NCI-H460 (cell line): ENCODE data around the gene OR6F1. TPM values are rescaled to one million over a fixed set of nuclear protein-coding genes. Genes with fewer than 3 reads are reported as not detected.
A peak's percentile ranks its signal among the peaks of the same experiment; 100 is the strongest.
"Not testable (repeated sequence)": the region's sequence is repeated elsewhere in the genome, so short reads cannot be mapped to it uniquely, and the experiment has no call there.

Experiments used
- DNase-seq: peaks from one replicate; pipeline ENCODE4 v3.0.0-alpha.2; 2016; ENCODE audit warnings: low read depth; ENCODE audit errors: extremely low read depth
- polyA plus RNA-seq: library from polyadenylated mRNA; depleted of rRNA; stranded (reverse); fragments of >200 nt; gene quantifications from 2 replicates; pipeline ENCODE4 v1.2.3, GENCODE V29; 2014; cell fraction: nucleus; rRNA removed
- total RNA-seq: library from RNA; depleted of rRNA; stranded (reverse); fragments of >200 nt; shearing (Covaris generic); gene quantifications from 2 replicates; pipeline ENCODE4 v1.2.3, GENCODE V29; 2014; rRNA removed

Gene OR6F1
- total RNA-seq, result not detected in 2 replicates
- not detected in 2 replicates for polyA plus RNA-seq

DNA sequence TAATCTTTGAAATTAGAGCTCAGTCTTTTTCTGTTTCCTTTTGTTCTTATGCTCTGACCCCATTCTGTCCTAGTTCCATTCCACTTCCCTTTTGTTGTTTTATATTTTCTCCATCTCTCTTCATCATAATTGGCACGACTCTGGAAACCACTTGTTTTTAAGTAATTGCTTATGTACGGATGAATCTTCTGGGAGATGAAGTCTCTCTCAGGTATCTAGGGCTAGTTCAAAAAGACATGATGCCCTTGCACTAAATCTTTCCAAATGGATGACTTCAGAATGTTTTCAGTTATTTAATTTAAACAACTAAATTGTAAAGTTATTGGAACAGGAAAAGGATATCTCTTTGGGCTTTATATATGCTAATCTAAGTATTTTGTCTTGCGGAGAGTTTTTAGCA is at the start of gene OR6F1:
OR6F1 (minus strand) TSS at position 101 of the 400 bp plus-strand sequence. CDS start 3,891 bp downstream, outside the sequence.
- no peak for DNase-seq

DNA sequence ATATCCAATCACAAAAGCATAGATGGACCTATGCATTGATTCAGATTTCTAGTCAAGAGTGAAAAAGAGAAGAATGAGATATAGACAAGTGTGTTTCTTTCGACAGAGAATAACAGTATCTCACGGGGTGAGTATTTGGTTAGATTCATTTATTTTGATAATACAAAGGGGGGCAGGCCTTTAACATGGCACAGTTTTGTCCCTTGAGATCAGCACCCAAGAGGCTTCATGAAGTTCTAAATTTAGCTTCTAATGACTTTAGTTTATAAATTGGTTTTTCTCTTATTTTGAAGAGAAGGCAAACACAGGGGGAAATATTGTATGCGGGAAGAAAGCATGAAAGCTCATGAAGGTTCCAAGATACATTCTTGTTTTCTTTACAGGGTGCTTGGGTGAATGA is 44.0 kb upstream of the OR6F1 start, which contains the start of gene OR1C1:
OR1C1 (minus strand) TSS at position 101 of the 400 bp plus-strand sequence. CDS start 2,150 bp downstream, outside the sequence.
- DNase-seq, result no peak

DNA sequence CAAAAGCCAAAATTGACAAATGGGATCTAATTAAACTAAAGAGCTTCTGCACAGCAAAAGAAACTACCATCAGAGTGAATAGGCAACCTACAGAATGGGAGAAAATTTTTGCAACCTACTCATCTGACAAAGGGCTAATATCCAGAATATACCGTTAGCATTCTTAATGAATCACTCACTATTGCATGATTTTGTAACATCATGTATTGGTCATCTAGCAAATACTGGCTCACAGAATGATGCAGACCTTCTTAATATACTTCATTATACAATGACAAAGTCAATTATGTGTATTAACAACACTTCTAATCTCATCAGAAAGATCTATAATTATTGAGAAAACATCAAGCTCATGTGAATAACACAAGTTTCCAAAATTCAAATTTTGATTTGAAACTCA is 37.9 kb upstream of the OR6F1 start:
- not testable (repeated sequence) for DNase-seq

DNA sequence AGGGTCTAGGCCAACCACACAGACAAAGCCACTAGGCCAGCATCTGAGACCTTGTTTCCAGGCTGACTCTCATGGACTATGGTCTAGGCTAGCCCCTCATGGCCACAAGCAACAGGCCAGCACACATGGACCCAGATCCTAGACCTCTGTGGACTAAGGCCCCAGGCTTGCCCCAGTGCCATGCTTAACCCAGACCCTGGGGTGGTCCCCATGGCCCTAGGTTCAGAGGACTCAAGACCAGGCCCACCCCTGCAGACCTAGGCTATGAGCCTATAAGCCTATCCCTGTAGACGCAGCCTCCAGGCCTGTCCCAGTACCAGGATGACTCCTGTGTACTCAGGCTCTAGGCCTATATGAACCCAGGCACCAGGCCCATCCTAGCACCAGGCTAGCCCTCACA is 33.4 kb upstream of the OR6F1 start:
- DNase-seq, result no peak

DNA sequence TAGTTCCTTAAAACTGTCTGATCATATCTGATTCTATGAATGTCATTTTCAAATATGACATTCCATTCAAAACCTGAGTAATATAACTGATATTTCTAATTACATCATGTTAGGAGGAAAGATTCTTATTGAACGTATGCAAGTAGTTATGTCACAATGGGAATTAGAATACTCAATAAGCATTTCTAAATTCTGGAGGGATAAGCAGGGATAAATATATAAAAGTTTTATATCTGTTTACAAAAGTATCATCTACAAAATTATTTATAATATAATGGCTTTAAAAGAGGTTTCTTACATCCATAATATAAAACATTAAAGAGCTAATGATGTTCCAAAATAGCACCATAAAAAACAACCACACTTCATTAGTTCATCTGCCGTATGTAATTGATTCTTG is 31.6 kb upstream of the OR6F1 start, which contains the start of gene OR14A2:
OR14A2 (minus strand) TSS at position 101 of the 400 bp plus-strand sequence.
- DNase-seq, result no peak

DNA sequence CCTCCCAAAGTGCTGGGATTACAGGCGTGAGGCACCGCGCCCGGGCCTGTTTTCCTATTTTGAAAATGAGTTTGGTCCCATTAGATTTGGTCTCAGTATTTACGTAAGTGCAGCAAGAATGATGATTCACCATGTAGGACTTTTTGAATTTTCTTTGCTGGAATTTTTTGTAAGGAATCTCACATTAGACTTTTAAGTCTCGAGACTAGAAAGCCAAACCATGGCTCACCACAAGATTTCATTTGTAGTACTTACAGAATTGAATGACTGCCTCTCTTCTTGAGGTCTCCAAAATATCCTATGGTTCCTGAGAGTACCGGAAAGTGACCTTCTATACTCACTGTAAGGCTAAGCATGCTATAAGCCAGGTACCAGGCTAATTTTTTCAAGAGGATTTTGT is 31.2 kb upstream of the OR6F1 start:
- no peak for DNase-seq

DNA sequence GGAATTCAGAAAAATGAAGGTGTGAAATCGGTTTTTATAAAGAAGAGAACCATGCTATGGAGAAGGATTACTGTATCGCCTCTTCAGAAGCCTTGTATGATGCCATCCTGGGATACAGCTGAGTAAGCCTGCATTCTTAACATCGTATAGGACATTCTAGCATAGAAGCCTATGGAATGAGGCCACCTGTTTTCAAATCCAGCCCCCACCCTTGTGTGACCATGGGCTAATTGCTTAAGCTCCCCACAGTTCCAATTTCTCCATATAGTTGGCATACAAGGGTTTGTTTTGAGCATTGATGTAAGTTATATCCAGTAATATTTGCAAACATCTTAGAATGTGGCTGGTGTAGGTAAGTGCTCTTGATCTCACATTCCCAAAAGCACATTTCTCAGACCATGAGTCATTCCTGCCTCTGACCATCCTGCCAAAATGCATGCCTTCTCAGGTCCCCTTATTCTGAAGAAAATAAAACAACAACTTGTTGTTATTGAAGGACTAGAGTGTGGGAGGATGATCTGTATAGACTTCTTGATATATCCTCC is 30.0 kb upstream of the OR6F1 start:
- no peak for DNase-seq

DNA sequence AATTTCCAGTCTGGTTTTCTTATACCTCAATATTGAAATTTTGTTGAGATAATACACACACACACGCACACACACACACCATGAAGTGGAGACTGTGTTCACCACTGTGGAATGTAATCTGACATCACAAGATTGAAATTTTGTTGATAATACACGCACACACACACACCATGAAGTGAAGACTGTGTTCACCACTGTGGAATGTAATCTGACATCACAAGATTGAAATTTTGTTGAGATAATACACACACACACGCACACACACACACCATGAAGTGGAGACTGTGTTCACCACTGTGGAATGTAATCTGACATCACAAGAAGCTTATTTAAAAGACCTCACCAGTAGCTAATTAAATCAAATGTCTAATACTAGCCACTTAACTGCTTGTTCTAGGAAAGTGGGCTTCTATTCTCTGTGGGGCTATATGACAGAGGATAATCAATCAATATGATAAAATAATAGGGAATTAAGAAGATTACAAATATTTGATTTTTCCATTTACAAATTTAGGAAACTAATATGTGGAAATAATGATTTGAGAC is 25.8 kb upstream of the OR6F1 start:
- DNase-seq, result not testable (repeated sequence)

DNA sequence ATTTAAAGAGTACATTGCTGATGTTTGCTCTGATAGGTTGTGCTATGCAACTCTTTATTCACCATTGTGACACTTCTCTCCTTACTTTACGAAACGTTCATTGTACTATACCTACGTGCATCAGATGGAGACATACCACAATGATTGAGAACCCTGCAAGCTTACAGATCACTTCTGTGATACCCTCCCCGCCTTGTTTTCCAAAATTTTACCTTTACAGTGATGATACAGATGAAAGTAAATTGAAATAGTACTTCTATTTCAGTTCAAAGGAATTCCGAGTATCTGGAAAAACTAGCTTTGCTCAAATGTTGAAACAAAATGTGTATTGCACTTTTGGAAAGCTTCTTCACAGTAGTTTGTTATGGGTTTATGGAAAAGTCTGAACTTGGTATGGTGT is 25.3 kb upstream of the OR6F1 start:
- DNase-seq, result no peak

DNA sequence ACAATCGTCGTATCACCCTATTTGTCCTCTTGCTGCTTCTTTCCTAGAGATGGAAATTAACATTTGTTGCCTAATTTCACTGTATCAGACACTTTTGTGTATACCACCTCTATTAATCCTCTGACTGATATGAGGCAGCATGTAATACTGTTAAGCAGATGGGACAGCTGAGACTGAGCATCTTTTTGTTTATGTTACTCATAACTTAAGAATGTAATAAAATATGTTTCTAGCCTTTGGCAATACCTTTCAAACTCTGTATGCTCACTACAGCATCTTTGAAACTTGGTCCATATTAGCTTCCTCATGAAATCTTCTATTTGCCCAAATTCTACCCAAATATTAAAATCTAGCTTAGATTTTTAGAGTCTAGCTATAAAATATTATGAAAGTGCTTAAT is 24.3 kb upstream of the OR6F1 start:
- DNase-seq, result no peak

DNA sequence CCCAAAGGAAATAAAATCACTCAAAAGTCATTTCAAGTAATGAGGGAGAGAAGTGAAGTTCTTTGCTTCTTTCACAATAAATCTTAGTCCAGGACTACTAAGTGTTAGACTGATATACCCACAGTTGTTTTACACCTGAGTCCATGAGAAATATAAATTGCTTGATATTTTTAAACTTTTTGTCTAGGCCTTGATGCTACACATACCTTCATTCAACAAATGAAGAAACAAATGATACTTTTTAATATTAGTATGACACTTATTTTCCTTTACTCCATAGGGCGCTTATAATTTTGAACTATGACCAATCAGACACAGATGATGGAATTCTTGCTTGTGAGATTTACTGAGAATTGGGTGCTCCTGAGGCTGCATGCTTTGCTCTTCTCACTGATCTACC is 21.9 kb upstream of the OR6F1 start, which contains the start of gene OR14K1:
OR14K1 (plus strand) TSS at position 301 of the 400 bp plus-strand sequence; CDS start at position 301, 0 bp downstream.
- DNase-seq, result no peak

DNA sequence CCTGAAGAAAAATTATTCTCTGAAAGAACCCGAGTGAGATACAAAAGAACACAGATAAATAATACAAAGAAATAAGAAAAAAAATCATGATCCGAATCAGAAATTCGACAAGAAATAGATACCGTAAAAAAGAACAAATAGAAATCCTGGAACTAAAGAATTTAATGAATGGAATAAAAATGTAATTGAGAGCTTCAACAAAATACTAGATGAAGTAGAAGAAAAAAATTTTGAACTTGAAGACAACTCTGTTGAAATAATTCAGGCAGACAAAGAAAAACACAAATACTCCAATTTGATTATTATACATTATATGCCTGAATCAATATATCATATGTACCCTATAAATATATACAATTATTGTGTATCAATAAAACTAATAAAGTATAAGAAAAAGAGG is 4.8 kb upstream of the OR6F1 start:
- no peak for DNase-seq

DNA sequence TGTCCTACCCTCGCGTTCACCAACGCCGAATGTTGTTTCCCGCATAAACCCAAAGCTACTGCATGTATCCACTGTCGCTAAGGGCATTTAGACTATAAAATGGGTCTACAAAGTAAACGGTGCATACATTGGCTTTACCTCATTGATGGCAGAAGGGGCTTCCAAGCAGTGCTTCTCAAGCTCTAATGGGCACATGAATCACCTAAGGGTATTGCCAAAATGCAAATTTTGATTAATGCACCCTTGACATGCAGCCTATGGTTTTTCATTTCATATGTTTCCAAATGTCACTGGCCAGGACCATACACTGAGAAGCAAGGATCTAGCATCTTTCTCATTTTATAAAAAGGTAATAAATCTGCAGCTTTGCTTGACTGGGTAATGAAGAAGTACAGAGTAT is 2.7 kb downstream of the OR6F1 start:
- no peak for DNase-seq

DNA sequence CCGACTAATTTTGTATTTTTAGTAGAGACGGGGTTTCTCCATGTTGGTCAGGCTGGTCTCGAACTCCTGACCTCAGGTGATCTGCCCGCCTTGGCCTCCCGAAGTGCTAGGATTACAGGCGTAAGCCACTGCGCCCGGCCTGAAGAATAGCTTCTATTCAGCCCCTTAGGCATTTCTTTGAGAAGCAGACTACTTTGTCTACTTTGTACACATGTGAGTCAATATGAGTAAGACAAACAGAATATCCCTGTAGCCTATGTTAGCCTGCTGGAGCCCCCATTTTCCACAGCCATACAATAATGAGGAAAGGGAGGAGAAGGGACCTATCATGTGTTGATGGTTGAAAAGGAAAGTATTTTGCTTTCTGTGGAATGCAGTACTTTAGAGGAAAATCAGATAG is 5.8 kb downstream of the OR6F1 start:
- DNase-seq, result not testable (repeated sequence)

DNA sequence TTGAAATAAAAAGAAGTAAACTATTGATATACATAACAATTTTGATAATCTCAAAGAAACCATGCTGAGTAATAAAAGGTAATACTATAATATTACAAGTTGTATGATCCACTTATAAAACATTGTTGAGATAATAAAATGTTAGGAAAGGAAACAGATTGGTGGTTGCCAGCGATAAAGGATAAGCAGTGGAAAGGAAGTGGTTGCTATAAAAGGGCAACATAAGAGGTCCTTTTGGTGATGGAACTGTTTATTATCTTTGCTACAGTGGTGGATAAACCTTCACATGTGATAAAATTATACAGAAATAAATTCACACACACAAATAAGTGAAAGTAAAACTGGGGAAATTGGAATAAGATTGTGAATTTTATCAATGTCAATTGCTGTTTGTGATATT is 15.1 kb downstream of the OR6F1 start:
- DNase-seq, result no peak

DNA sequence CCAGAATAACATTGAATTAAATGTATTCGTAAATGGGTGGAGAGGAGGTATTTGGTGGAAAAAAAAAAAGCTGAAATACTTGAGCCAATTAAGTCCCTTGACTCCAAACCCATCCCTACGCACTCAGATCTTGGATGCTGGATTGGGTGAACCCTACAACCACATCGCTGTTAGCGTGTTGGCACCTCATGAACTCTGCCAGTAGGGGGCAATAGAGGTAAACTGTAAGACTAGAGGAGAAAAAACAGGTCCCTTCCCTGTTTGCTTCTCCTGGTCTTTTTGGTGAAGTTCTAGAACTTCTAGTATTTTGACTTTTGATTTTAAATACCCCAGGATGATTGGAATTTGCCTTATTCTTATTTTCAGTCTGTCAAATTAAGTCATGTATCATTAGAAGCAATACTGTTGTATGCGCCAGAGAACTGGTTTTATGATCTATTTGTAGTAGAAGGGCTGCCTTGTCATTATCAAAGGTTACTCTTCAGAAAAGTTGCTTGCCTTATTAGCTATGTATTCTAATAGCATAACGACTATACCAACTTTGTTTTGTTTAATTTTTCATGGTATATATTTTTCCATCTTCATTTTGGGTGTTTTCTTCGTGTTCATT is 35.1 kb downstream of the OR6F1 start:
- DNase-seq, result peak; percentile 48

DNA sequence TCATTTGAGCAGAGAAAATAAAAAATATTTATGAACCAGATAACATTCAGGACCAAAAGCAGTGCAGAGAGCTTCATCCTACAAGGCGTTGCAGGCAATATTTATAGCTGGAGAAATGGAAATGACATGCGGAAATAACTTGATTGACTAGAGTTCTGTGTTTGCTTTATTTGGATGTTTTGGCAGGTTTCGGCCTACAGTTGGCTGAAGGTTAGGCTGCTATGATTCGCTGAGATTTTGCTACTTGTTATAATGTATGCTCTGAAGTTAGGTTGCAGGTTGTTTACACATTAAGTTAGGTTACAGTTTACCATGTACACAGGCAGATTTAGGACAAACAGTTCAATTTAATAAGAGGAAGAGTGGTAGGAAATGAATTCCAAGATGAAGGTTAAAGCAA is 36.3 kb downstream of the OR6F1 start:
- no peak for DNase-seq

DNA sequence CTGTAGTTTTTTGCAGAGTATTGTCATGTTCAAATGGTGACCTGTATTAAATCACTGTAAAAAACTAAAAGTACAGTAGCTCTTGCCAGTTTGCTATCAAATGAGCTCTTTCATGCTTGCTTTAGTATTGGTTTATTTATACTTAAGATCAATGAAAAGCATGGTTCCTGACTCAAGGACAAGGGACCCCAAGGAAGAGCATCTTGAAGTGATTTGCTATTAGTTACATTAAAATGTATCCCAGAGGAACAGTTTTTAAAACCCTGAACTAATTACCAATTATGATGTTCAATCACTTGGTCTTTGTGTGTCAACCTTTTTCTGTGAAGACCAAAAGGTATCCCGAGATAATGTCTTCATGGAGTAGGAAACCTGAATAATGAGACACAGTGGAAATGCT is 36.8 kb downstream of the OR6F1 start, which contains the start of gene OR13G1:
OR13G1 (minus strand) TSS at position 101 of the 400 bp plus-strand sequence. CDS start 6,698 bp downstream, outside the sequence.
- no peak for DNase-seq

DNA sequence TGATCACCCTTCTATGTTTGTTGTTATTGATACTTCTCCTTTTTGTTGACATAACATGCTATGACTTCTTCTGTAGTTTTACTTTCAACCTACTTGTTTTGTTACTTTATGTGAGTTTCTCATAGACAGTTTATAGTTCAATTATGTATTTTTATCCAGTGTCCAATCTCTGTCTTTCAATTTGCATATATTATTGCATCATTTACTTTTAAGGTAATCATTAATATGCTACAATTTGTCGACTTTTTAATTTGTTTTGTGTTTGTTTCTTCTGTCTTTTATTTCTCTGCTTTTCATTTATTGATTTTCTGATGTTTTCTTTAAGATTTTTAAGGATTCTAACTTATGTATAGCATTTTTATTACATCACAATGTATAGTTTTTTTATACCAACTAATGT is 47.2 kb downstream of the OR6F1 start:
- DNase-seq, result no peak
